ENCODE results near the gene CYFIP1. TPM values are rescaled to one million over a fixed set of nuclear protein-coding genes. Genes with fewer than 3 reads are reported as not detected.
A peak's percentile ranks its signal among the peaks of the same experiment; 100 is the strongest.

The CYFIP1 gene
- total and polyA plus RNA-seq, 3 experiments from 2014 or later, result 4.8 to 27.3 (median 24.0) TPM

GRCh38 chr15:22904736-22905135 is 75.4 kb downstream of the CYFIP1 start:
- H3K36me3 Mint-ChIP-seq, result peaks cover 5 to 11% (median 7%) of the 10 kb centered on the region in 3 donors
- Histone ChIP-seq H3K36me3 (ENCODE audit: insufficient read depth, low read length) (no peaks in the 10 kb centered on the region), H3K27me3 (ENCODE audit: insufficient read depth, low read length, poor library complexity, severe bottlenecking) (no peaks in the 10 kb centered on the region), H3K9me3 (ENCODE audit: low read length) (no peaks in the 10 kb centered on the region), H3K4me3 (ENCODE audit: low read length) (no peak overlapping the region), H3K27ac (ENCODE audit: low read depth, low read length) (no peak overlapping the region), H3K4me1 (ENCODE audit: insufficient read depth, low read length) (no peaks in the 10 kb centered on the region)
- CTCF ChIA-PET, result no interaction called here
- no peak for DNase-seq
- no peaks in the 10 kb centered on the region for H3K4me1 Mint-ChIP-seq
- H3K9me3 Mint-ChIP-seq, result no peaks in the 10 kb centered on the region
- H3K27me3 Mint-ChIP-seq, result no peaks in the 10 kb centered on the region
- peak overlapping the region in 1 of 8 donors; percentile 69 for H3K27ac Mint-ChIP-seq
- POLR2A ChIA-PET, result no interaction called here
- no peak overlapping the region for H3K4me3 Mint-ChIP-seq

DNA sequence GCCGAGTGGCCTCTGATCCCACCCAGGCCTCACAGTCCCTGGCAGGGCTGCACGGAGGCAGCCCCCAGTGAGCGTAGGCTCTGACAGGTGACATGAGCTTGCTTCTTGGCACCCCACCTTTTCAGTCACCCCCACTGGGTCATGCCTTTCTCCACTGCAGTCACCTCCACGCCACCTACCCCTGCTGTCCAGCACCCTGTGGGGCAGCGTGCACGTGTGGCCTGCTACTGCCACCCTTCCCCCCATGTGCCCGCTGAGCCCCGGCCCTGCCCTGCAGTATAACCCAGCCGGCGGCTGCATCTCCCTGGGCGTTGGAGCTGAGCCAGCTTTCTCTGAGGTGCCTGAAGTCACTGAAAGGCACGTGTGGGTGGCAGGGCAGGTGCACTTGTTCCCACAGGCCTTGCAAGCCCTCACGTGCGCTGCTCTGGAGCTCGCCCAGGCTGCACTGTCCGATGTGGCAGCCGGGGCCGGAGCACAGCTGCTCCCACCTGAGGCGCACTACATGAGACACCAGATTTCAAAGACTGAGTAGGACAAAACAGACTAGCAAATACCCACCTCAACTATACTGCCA is 76.1 kb downstream of the CYFIP1 start:
- no peaks in the 10 kb centered on the region for H3K4me1 ChIP-seq (ENCODE audit: insufficient read depth, low read length)
- H3K27ac ChIP-seq (ENCODE audit: low read depth, low read length), result no peak overlapping the region
- no peaks in the 10 kb centered on the region for H3K36me3 ChIP-seq (ENCODE audit: insufficient read depth, low read length)
- H3K9me3 ChIP-seq (ENCODE audit: low read length), result no peaks in the 10 kb centered on the region
- Mint-ChIP-seq H3K9me3 (no peaks in the 10 kb centered on the region), H3K4me3 (no peak overlapping the region), H3K27ac (no peak overlapping the region), H3K27me3 (no peaks in the 10 kb centered on the region), H3K36me3 (peaks cover 5 to 7% (median 7%) of the 10 kb centered on the region in 3 donors), H3K4me1 (no peaks in the 10 kb centered on the region)
- H3K27me3 ChIP-seq (ENCODE audit: insufficient read depth, low read length, poor library complexity, severe bottlenecking), result no peaks in the 10 kb centered on the region
- no peak overlapping the region for H3K4me3 ChIP-seq (ENCODE audit: low read length)
- CTCF ChIA-PET, result no interaction called here
- no peak for DNase-seq
- POLR2A ChIA-PET, result no interaction called here

GRCh38 chr15:22903427-22903826 is 76.7 kb downstream of the CYFIP1 start:
- H3K27ac ChIP-seq (ENCODE audit: low read depth, low read length), result no peak overlapping the region
- no peak overlapping the region for H3K4me3 Mint-ChIP-seq
- H3K9me3 Mint-ChIP-seq, result no peaks in the 10 kb centered on the region

DNA sequence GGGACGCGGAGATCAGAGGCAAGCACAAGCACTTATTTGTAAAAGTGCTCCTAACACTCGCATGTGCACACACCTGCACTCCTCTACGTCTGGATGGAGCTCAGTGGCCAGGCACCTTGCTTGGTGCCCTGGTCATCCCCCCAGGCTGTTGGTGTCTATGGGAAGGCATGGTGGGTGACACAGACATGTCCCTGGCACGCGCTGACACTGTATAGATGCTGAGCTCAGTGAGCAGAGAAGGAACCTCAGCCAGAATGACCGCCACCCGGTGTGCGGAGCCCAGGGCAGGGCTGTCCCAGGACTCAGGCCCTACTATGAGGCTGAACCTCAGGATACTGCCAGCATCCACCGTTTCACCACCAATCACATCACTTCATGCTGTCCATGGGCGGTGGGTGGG is 77.2 kb downstream of the CYFIP1 start:
- H3K4me1 ChIP-seq (ENCODE audit: insufficient read depth, low read length), result no peaks in the 10 kb centered on the region
- Mint-ChIP-seq H3K9me3 (no peaks in the 10 kb centered on the region), H3K36me3 (peaks cover 2 to 3% (median 2%) of the 10 kb centered on the region in 3 donors), H3K4me3 (no peak overlapping the region), H3K4me1 (no peaks in the 10 kb centered on the region), H3K27me3 (no peaks in the 10 kb centered on the region), H3K27ac (no peak overlapping the region)
- no peak overlapping the region for H3K4me3 ChIP-seq (ENCODE audit: low read length)
- no peaks in the 10 kb centered on the region for H3K9me3 ChIP-seq (ENCODE audit: low read length)
- DNase-seq, result no peak
- H3K27me3 ChIP-seq (ENCODE audit: insufficient read depth, low read length, poor library complexity, severe bottlenecking), result no peaks in the 10 kb centered on the region
- no peaks in the 10 kb centered on the region for H3K36me3 ChIP-seq (ENCODE audit: insufficient read depth, low read length)
- POLR2A ChIA-PET, result no interaction called here
- no peak overlapping the region for H3K27ac ChIP-seq (ENCODE audit: low read depth, low read length)
- CTCF ChIA-PET, result no interaction called here

More at GRCh38 chr15:22903427-22903826, 76.7 kb downstream of the CYFIP1 start:
- DNase-seq, result no peak
- Mint-ChIP-seq H3K27ac (no peak overlapping the region), H3K27me3 (no peaks in the 10 kb centered on the region), H3K36me3 (peaks cover 3% of the 10 kb centered on the region in 3 donors), H3K4me1 (no peaks in the 10 kb centered on the region)
- no peak overlapping the region for H3K4me3 ChIP-seq (ENCODE audit: low read length)
- ChIA-PET POLR2A (no interaction called here), CTCF (no interaction called here)
- H3K4me1 ChIP-seq (ENCODE audit: insufficient read depth, low read length), result no peaks in the 10 kb centered on the region
- H3K27me3 ChIP-seq (ENCODE audit: insufficient read depth, low read length, poor library complexity, severe bottlenecking), result no peaks in the 10 kb centered on the region
- no peaks in the 10 kb centered on the region for H3K9me3 ChIP-seq (ENCODE audit: low read length)
- H3K36me3 ChIP-seq (ENCODE audit: insufficient read depth, low read length), result no peaks in the 10 kb centered on the region

- Mint-ChIP-seq H3K27ac (no peak overlapping the region), H3K9me3 (no peaks in the 10 kb centered on the region), H3K4me1 (no peaks in the 10 kb centered on the region), H3K4me3 (no peak overlapping the region), H3K36me3 (peaks cover 0 to 3% (median 0%) of the 10 kb centered on the region in 3 donors), H3K27me3 (no peaks in the 10 kb centered on the region)
- Histone ChIP-seq H3K4me1 (ENCODE audit: insufficient read depth, low read length) (no peaks in the 10 kb centered on the region), H3K4me3 (ENCODE audit: low read length) (no peak overlapping the region), H3K27me3 (ENCODE audit: insufficient read depth, low read length, poor library complexity, severe bottlenecking) (no peaks in the 10 kb centered on the region), H3K36me3 (ENCODE audit: insufficient read depth, low read length) (no peaks in the 10 kb centered on the region), H3K9me3 (ENCODE audit: low read length) (no peaks in the 10 kb centered on the region), H3K27ac (ENCODE audit: low read depth, low read length) (no peak overlapping the region)
- no peak for DNase-seq
- ChIA-PET CTCF (no interaction called here), POLR2A (no interaction called here)
Measured at GRCh38 chr15:22902578-22902977, 77.6 kb downstream of the CYFIP1 start.

DNA sequence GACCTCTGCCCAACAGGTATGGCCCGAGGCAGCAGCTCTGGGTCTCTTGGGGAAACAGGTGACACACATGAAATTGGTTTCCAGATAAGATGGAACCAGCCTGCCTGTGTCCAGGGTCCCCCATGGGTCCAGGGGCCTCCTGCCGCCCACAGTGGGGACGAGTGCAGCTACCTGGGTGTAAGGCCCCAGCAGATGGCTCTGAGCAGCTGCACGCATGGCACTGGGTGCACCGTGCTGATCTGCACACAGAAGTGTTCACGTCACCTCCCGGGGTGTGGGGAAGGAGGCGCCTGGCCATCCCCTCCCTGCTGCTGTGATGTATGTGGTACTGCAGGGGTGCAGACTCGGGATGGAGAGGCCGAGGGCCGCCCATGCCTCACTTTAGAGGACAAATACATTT is 78.1 kb downstream of the CYFIP1 start:
- no peaks in the 10 kb centered on the region for H3K27me3 ChIP-seq (ENCODE audit: insufficient read depth, low read length, poor library complexity, severe bottlenecking)

DNA sequence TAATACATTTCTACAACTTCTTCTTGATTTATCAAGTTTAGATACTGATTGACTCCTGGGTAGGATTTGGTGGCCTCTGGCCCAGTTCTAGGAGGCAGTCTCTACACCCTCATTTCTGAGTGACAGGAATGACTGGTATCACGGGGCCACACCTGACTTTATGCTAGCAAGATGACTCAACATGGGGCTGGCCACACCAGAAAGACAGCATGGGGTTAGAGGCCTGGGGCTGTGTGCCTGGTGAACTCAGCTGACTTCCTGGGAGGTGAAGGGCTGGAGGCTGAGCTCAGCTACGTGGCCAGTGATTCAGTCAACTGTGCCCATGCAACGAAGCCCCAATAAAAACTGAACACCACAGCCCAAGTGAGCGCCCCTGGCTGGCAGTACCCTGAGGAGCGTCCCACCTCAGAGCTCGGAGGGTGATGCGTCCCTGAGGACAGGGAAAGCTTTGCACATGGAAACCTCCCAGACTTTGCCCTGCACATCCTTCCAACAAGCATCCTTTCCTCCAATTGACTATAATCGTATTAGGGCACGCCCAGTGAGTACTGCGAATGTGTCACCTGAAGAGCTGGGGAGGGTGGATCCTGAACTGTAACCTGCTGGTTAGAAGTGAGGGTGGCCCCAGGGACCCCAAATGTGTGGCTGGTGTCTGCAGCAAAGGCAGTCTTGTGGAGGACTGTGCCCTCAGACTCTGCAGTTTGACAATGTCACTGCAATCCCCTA is 84.5 kb downstream of the CYFIP1 start:
- H3K9me3 ChIP-seq (ENCODE audit: low read length), result no peaks in the 10 kb centered on the region
- CTCF ChIA-PET, result no interaction called here
- no peak for DNase-seq
- no peaks in the 10 kb centered on the region for H3K27me3 ChIP-seq (ENCODE audit: insufficient read depth, low read length, poor library complexity, severe bottlenecking)
- Mint-ChIP-seq H3K4me1 (no peaks in the 10 kb centered on the region), H3K9me3 (no peaks in the 10 kb centered on the region), H3K27me3 (peaks cover 0 to 1% of the 10 kb centered on the region in 2 donors), H3K27ac (no peak overlapping the region), H3K4me3 (no peak overlapping the region), H3K36me3 (peaks cover 0 to 3% (median 0%) of the 10 kb centered on the region in 3 donors)
- H3K4me1 ChIP-seq (ENCODE audit: insufficient read depth, low read length), result no peaks in the 10 kb centered on the region
- H3K4me3 ChIP-seq (ENCODE audit: low read length), result no peak overlapping the region
- no peak overlapping the region for H3K27ac ChIP-seq (ENCODE audit: low read depth, low read length)
- POLR2A ChIA-PET, result no interaction called here
- H3K36me3 ChIP-seq (ENCODE audit: insufficient read depth, low read length), result no peaks in the 10 kb centered on the region

More for the DNA sequence above, 78.1 kb downstream of the CYFIP1 start:
- no peak overlapping the region for H3K4me3 ChIP-seq (ENCODE audit: low read length)
- DNase-seq, result no peak
- ChIA-PET POLR2A (no interaction called here), CTCF (no interaction called here)
- no peaks in the 10 kb centered on the region for H3K4me1 ChIP-seq (ENCODE audit: insufficient read depth, low read length)
- peaks cover 0 to under 1% of the 10 kb centered on the region in 2 donors for H3K27me3 Mint-ChIP-seq
- no peak overlapping the region for H3K27ac Mint-ChIP-seq
- no peaks in the 10 kb centered on the region for H3K4me1 Mint-ChIP-seq
- no peaks in the 10 kb centered on the region for H3K9me3 ChIP-seq (ENCODE audit: low read length)
- H3K36me3 Mint-ChIP-seq, result peaks cover 0 to 3% (median 0%) of the 10 kb centered on the region in 3 donors
- no peak overlapping the region for H3K4me3 Mint-ChIP-seq
- H3K27ac ChIP-seq (ENCODE audit: low read depth, low read length), result no peak overlapping the region
- no peaks in the 10 kb centered on the region for H3K9me3 Mint-ChIP-seq
- H3K36me3 ChIP-seq (ENCODE audit: insufficient read depth, low read length), result no peaks in the 10 kb centered on the region

- H3K36me3 ChIP-seq (ENCODE audit: insufficient read depth, low read length), result no peaks in the 10 kb centered on the region
- no peaks in the 10 kb centered on the region for H3K36me3 Mint-ChIP-seq
- H3K4me1 ChIP-seq (ENCODE audit: insufficient read depth, low read length), result no peaks in the 10 kb centered on the region
- H3K9me3 ChIP-seq (ENCODE audit: low read length), result no peaks in the 10 kb centered on the region
- CTCF ChIA-PET, result no interaction called here
- H3K4me3 Mint-ChIP-seq, result no peak overlapping the region
- no peak for DNase-seq
- no peaks in the 10 kb centered on the region for H3K27me3 ChIP-seq (ENCODE audit: insufficient read depth, low read length, poor library complexity, severe bottlenecking)
- no peaks in the 10 kb centered on the region for H3K9me3 Mint-ChIP-seq
- H3K27me3 Mint-ChIP-seq, result peaks cover 0 to 1% of the 10 kb centered on the region in 2 donors
- H3K4me1 Mint-ChIP-seq, result no peaks in the 10 kb centered on the region
- H3K27ac ChIP-seq (ENCODE audit: low read depth, low read length), result no peak overlapping the region
- H3K4me3 ChIP-seq (ENCODE audit: low read length), result no peak overlapping the region
- H3K27ac Mint-ChIP-seq, result no peak overlapping the region
- POLR2A ChIA-PET, result no interaction called here
Measured at GRCh38 chr15:22893881-22894280, 86.3 kb downstream of the CYFIP1 start.
